ENCODE results near the gene COL21A1. TPM values are rescaled to one million over a fixed set of nuclear protein-coding genes. Genes with fewer than 3 reads are reported as not detected.

The COL21A1 gene
- total RNA-seq = not detected in 2 replicates

GRCh38 chr6:56246881-56247653 is at the start of gene COL21A1:
COL21A1 (minus strand) TSS chr6:56247580; CDS start chr6:56182618, 64,962 bp downstream.
- Mint-ChIP-seq H3K4me1 (no peaks in the 10 kb centered on the region), H3K27me3 (peaks cover 8% of the 10 kb centered on the region), H3K36me3 (ENCODE audit: low read depth) (no peaks in the 10 kb centered on the region), H3K9me3 (no peaks in the 10 kb centered on the region), H3K27ac (no peak within 1 kb of the TSS), H3K4me3 (no peak within 1 kb of the TSS)
- intact Hi-C loops (cut with micrococcal nuclease) = no loop called here
- no peak for DNase-seq

- Mint-ChIP-seq H3K4me3 (no peak overlapping the region), H3K27me3 (peaks cover 3% of the 10 kb centered on the region), H3K4me1 (no peaks in the 10 kb centered on the region), H3K9me3 (no peaks in the 10 kb centered on the region), H3K36me3 (ENCODE audit: low read depth) (no peaks in the 10 kb centered on the region), H3K27ac (no peak overlapping the region)
- no peak for DNase-seq
- intact Hi-C loops (cut with micrococcal nuclease) = loop anchor here (10.0 kb wide), 1 partner anchor 309 kb away; no protein-coding TSS in a partner anchor
These were observed 46.4 kb upstream of the COL21A1 start for GRCh38 chr6:56293781-56294180.

- no peak overlapping the region for H3K27ac Mint-ChIP-seq
- H3K36me3 Mint-ChIP-seq (ENCODE audit: low read depth) = no peaks in the 10 kb centered on the region
- peaks cover 3% of the 10 kb centered on the region for H3K27me3 Mint-ChIP-seq
- H3K9me3 Mint-ChIP-seq = no peaks in the 10 kb centered on the region
- no peak overlapping the region for H3K4me3 Mint-ChIP-seq
- intact Hi-C loops (cut with micrococcal nuclease) = loop anchor here (10.0 kb wide), 1 partner anchor 308 kb away; no protein-coding TSS in a partner anchor
- H3K4me1 Mint-ChIP-seq = no peaks in the 10 kb centered on the region
- DNase-seq = no peak
These were observed 45.3 kb upstream of the COL21A1 start for GRCh38 chr6:56292505-56293181.

- H3K4me1 Mint-ChIP-seq = no peaks in the 10 kb centered on the region
- H3K9me3 Mint-ChIP-seq = no peaks in the 10 kb centered on the region
- H3K36me3 Mint-ChIP-seq (ENCODE audit: low read depth) = no peaks in the 10 kb centered on the region
- H3K4me3 Mint-ChIP-seq = no peak overlapping the region
- H3K27me3 Mint-ChIP-seq = peaks cover 3% of the 10 kb centered on the region
- intact Hi-C loops (cut with micrococcal nuclease) = loop anchor here (10.0 kb wide), 1 partner anchor 307 kb away; no protein-coding TSS in a partner anchor
- H3K27ac Mint-ChIP-seq = no peak overlapping the region
- no peak for DNase-seq
These were observed 44.0 kb upstream of the COL21A1 start for GRCh38 chr6:56291302-56291917.

- no peak for DNase-seq
- Mint-ChIP-seq H3K4me1 (no peaks in the 10 kb centered on the region), H3K36me3 (ENCODE audit: low read depth) (no peaks in the 10 kb centered on the region), H3K27ac (no peak overlapping the region), H3K27me3 (peaks cover 3% of the 10 kb centered on the region), H3K4me3 (no peak overlapping the region), H3K9me3 (no peaks in the 10 kb centered on the region)
- intact Hi-C loops (cut with micrococcal nuclease) = loop anchor here (10.0 kb wide), 1 partner anchor 305 kb away; no protein-coding TSS in a partner anchor
These were observed 42.3 kb upstream of the COL21A1 start for GRCh38 chr6:56289721-56290120.

- no peak overlapping the region for H3K27ac Mint-ChIP-seq
- H3K9me3 Mint-ChIP-seq = no peaks in the 10 kb centered on the region
- H3K27me3 Mint-ChIP-seq = no peaks in the 10 kb centered on the region
- H3K4me1 Mint-ChIP-seq = no peaks in the 10 kb centered on the region
- intact Hi-C loops (cut with micrococcal nuclease) = no loop called here
- no peak overlapping the region for H3K4me3 Mint-ChIP-seq
- no peaks in the 10 kb centered on the region for H3K36me3 Mint-ChIP-seq (ENCODE audit: low read depth)
- DNase-seq = no peak
These were observed 41.0 kb upstream of the COL21A1 start for GRCh38 chr6:56288347-56288746.

GRCh38 chr6:56282391-56282790 is 35.0 kb upstream of the COL21A1 start:
- no peaks in the 10 kb centered on the region for H3K27me3 Mint-ChIP-seq
- no peaks in the 10 kb centered on the region for H3K36me3 Mint-ChIP-seq (ENCODE audit: low read depth)
- DNase-seq = no peak
- H3K9me3 Mint-ChIP-seq = no peaks in the 10 kb centered on the region
- no peaks in the 10 kb centered on the region for H3K4me1 Mint-ChIP-seq
- no peak overlapping the region for H3K4me3 Mint-ChIP-seq
- intact Hi-C loops (cut with micrococcal nuclease) = no loop called here
- no peak overlapping the region for H3K27ac Mint-ChIP-seq

- H3K27me3 Mint-ChIP-seq = no peaks in the 10 kb centered on the region
These were observed 32.7 kb upstream of the COL21A1 start for GRCh38 chr6:56280126-56280525.

GRCh38 chr6:56279331-56280080 is 32.1 kb upstream of the COL21A1 start:
- Mint-ChIP-seq H3K4me3 (no peak overlapping the region), H3K4me1 (no peaks in the 10 kb centered on the region), H3K9me3 (no peaks in the 10 kb centered on the region), H3K27ac (no peak overlapping the region), H3K27me3 (no peaks in the 10 kb centered on the region), H3K36me3 (ENCODE audit: low read depth) (no peaks in the 10 kb centered on the region)
- DNase-seq = no peak
- intact Hi-C loops (cut with micrococcal nuclease) = no loop called here

More at GRCh38 chr6:56280126-56280525, 32.7 kb upstream of the COL21A1 start:
- Mint-ChIP-seq H3K9me3 (no peaks in the 10 kb centered on the region), H3K27ac (no peak overlapping the region), H3K36me3 (ENCODE audit: low read depth) (no peaks in the 10 kb centered on the region), H3K4me1 (no peaks in the 10 kb centered on the region), H3K4me3 (no peak overlapping the region)
- intact Hi-C loops (cut with micrococcal nuclease) = no loop called here
- DNase-seq = no peak

GRCh38 chr6:56278171-56278591 is 30.8 kb upstream of the COL21A1 start:
- Mint-ChIP-seq H3K27ac (no peak overlapping the region), H3K4me1 (no peaks in the 10 kb centered on the region), H3K36me3 (ENCODE audit: low read depth) (no peaks in the 10 kb centered on the region), H3K27me3 (no peaks in the 10 kb centered on the region), H3K4me3 (no peak overlapping the region), H3K9me3 (no peaks in the 10 kb centered on the region)
- intact Hi-C loops (cut with micrococcal nuclease) = no loop called here
- no peak for DNase-seq

- Mint-ChIP-seq H3K4me3 (no peak overlapping the region), H3K9me3 (peaks cover 4% of the 10 kb centered on the region), H3K27ac (no peak overlapping the region), H3K4me1 (no peaks in the 10 kb centered on the region), H3K27me3 (no peaks in the 10 kb centered on the region), H3K36me3 (ENCODE audit: low read depth) (no peaks in the 10 kb centered on the region)
- intact Hi-C loops (cut with micrococcal nuclease) = no loop called here
- DNase-seq = no peak
These were observed 23.5 kb upstream of the COL21A1 start for GRCh38 chr6:56270812-56271441.

- DNase-seq = no peak
- intact Hi-C loops (cut with micrococcal nuclease) = no loop called here
- H3K27ac Mint-ChIP-seq = no peak overlapping the region
- H3K36me3 Mint-ChIP-seq (ENCODE audit: low read depth) = no peaks in the 10 kb centered on the region
- no peaks in the 10 kb centered on the region for H3K4me1 Mint-ChIP-seq
- no peaks in the 10 kb centered on the region for H3K27me3 Mint-ChIP-seq
- no peak overlapping the region for H3K4me3 Mint-ChIP-seq
- peaks cover 4% of the 10 kb centered on the region for H3K9me3 Mint-ChIP-seq
These were observed 20.9 kb upstream of the COL21A1 start for GRCh38 chr6:56268266-56268665.

GRCh38 chr6:56266011-56266410 is 18.6 kb upstream of the COL21A1 start:
- intact Hi-C loops (cut with micrococcal nuclease) = no loop called here
- H3K4me1 Mint-ChIP-seq = no peaks in the 10 kb centered on the region
- no peaks in the 10 kb centered on the region for H3K27me3 Mint-ChIP-seq
- no peaks in the 10 kb centered on the region for H3K36me3 Mint-ChIP-seq (ENCODE audit: low read depth)
- H3K27ac Mint-ChIP-seq = no peak overlapping the region
- no peak overlapping the region for H3K4me3 Mint-ChIP-seq
- peaks cover 4% of the 10 kb centered on the region for H3K9me3 Mint-ChIP-seq
- no peak for DNase-seq
